Left ventricle myocardium inferior (tissue), 1 donor: ENCODE data around the gene HNRNPL. TPM values are rescaled to one million over a fixed set of nuclear protein-coding genes. Genes with fewer than 3 reads are reported as not detected.

Experiments used
- DNase-seq: peaks from one replicate; pipeline ENCODE4 v3.0.0-alpha.2; 2020
- H3K27ac ChIP-seq: fragments of 200-600 bp; replicated peaks from 2 replicates; pipeline ENCODE4 v1.8.0; 2021
- H3K27me3 ChIP-seq: fragments of 200-600 bp; 2 replicates; pipeline ENCODE4 v1.8.0; 2021; ENCODE audit warnings: low read depth
- H3K36me3 ChIP-seq: fragments of 200-600 bp; 2 replicates; pipeline ENCODE4 v1.8.0; 2021
- H3K4me1 ChIP-seq: fragments of 200-600 bp; 2 replicates; pipeline ENCODE4 v1.8.0; 2021
- H3K4me3 ChIP-seq: fragments of 200-600 bp; 2 replicates; pipeline ENCODE4 v1.8.0; 2021; ENCODE audit warnings: mild to moderate bottlenecking, moderate library complexity
- H3K9me3 ChIP-seq: fragments of 200-600 bp; replicated peaks from 2 replicates; pipeline ENCODE4 v1.8.0; 2021
- CTCF ChIP-seq: fragments of 200-600 bp; IDR thresholded peaks from 2 replicates; pipeline ENCODE4 v1.8.0; 2021; ENCODE audit warnings: antibody characterized with exemption, mild to moderate bottlenecking, borderline replicate concordance
- intact Hi-C: fragments of 100-400 bp; cut with micrococcal nuclease; formaldehyde crosslinking; loops from one replicate; pipeline ENCODE4 v1.11.0; 2022
- total RNA-seq: library from RNA; stranded (reverse); fragmentation: NEBNext Ultra II Directional; extraction: Animal tissue kit (Norgen Biotek cat#: 25700); gene quantifications from one replicate; pipeline ENCODE4 v1.2.1, GENCODE V29; 2021
- donor health status: DM: no; HTN: yes; CAD: no; lungs with severe emphysema.

The HNRNPL gene
- total RNA-seq, 1 donor from 2014 or later = 140 TPM

GRCh38 chr19:38839816-38840582 is 9.8 kb downstream of the HNRNPL start:
- no peak for TF ChIP-seq CTCF
- Histone ChIP-seq H3K4me3 (no peak overlapping the region), H3K36me3 (peaks cover 97% of the 10 kb centered on the region), H3K4me1 (peaks cover 59% of the 10 kb centered on the region), H3K27me3 (no peaks in the 10 kb centered on the region), H3K27ac (no peak overlapping the region), H3K9me3 (no peaks in the 10 kb centered on the region)
- intact Hi-C loops = loop anchor here (10.0 kb wide), 1 partner anchor 75 kb away; no protein-coding TSS in a partner anchor
- DNase-seq = no peak

- H3K36me3 ChIP-seq = peaks cover 88% of the 10 kb centered on the region
- H3K9me3 ChIP-seq = no peaks in the 10 kb centered on the region
- H3K27me3 ChIP-seq = no peaks in the 10 kb centered on the region
- H3K4me1 ChIP-seq = peaks cover 50% of the 10 kb centered on the region
- intact Hi-C loops = loop anchor here (10.0 kb wide), 1 partner anchor 74 kb away; no protein-coding TSS in a partner anchor
- DNase-seq = no peak
- no peak overlapping the region for H3K4me3 ChIP-seq
- no peak overlapping the region for H3K27ac ChIP-seq
- no peak for TF ChIP-seq CTCF
Observed at GRCh38 chr19:38838986-38839761, 10.6 kb downstream of the HNRNPL start.

- H3K4me3 ChIP-seq = no peak overlapping the region
- no peak for DNase-seq
- intact Hi-C loops = loop anchor here (10.0 kb wide), 1 partner anchor 74 kb away; no protein-coding TSS in a partner anchor
- H3K4me1 ChIP-seq = peaks cover 43% of the 10 kb centered on the region
- TF ChIP-seq CTCF = no peak
- no peaks in the 10 kb centered on the region for H3K9me3 ChIP-seq
- peaks cover 81% of the 10 kb centered on the region for H3K36me3 ChIP-seq
- no peak overlapping the region for H3K27ac ChIP-seq
- no peaks in the 10 kb centered on the region for H3K27me3 ChIP-seq
Observed at GRCh38 chr19:38838208-38838985, 11.4 kb downstream of the HNRNPL start.

- Histone ChIP-seq H3K27ac (no peak overlapping the region), H3K4me3 (no peak overlapping the region), H3K27me3 (no peaks in the 10 kb centered on the region), H3K9me3 (no peaks in the 10 kb centered on the region), H3K4me1 (peaks cover 45% of the 10 kb centered on the region), H3K36me3 (peaks cover 74% of the 10 kb centered on the region)
- DNase-seq = no peak
- no peak for TF ChIP-seq CTCF
- intact Hi-C loops = loop anchor here (10.0 kb wide), 1 partner anchor 73 kb away; no protein-coding TSS in a partner anchor
Observed at GRCh38 chr19:38837656-38838121, 12.1 kb downstream of the HNRNPL start.
